HL-60 (cell line): Measurements from ENCODE around the gene RAB12.
A peak's percentile ranks its signal among the peaks of the same experiment; 100 is the strongest.

Source experiments
- DNase-seq, 2 experiments: peaks; one replicate each; pipeline ENCODE4 v3.0.0-alpha.2; 2010 to 2020; ENCODE audit warnings: low read depth in 1 of 2, low spot score in 1 of 2
- H3K27ac ChIP-seq: fragments of 250-450 bp; sonication (Bioruptor Pico); replicated peaks from 2 replicates; pipeline ENCODE4 v1.5.1; 2020; ENCODE audit warnings: mild to moderate bottlenecking, moderate library complexity
- H3K27me3 ChIP-seq: fragments of 250-450 bp; sonication (Bioruptor Pico); 2 replicates; pipeline ENCODE4 v1.5.1; 2021; ENCODE audit warnings: mild to moderate bottlenecking, moderate library complexity; ENCODE audit not compliant: insufficient read depth, poor library complexity, severe bottlenecking
- H3K4me3 ChIP-seq: replicated peaks from 2 replicates; pipeline ENCODE4 v1.5.1; 2011; ENCODE audit warnings: mild to moderate bottlenecking, control low read depth, low read length; ENCODE audit not compliant: insufficient read depth
- GABPA ChIP-seq: IDR thresholded peaks from 2 replicates; pipeline ENCODE4 v1.6.1; 2012; ENCODE audit warnings: low read depth
- POLR2AphosphoS5 ChIP-seq: IDR thresholded peaks from 2 replicates; pipeline ENCODE4 v1.6.1; 2012; ENCODE audit warnings: low read depth
- REST ChIP-seq: IDR thresholded peaks from 2 replicates; pipeline ENCODE4 v1.6.1; 2012; ENCODE audit warnings: low read depth; ENCODE audit not compliant: insufficient replicate concordance
- SPI1 ChIP-seq: IDR thresholded peaks from 2 replicates; pipeline ENCODE4 v1.6.1; 2012; ENCODE audit warnings: low read depth, mild to moderate bottlenecking, borderline replicate concordance
- TF ChIP-seq, protein P1 (sequence below): IDR thresholded peaks from one replicate; pipeline ENCODE4 v1.5.1; 2011; ENCODE audit warnings: low read length, control low read depth, inconsistent platforms; ENCODE audit not compliant: insufficient read depth

RAB12 gene

DNA sequence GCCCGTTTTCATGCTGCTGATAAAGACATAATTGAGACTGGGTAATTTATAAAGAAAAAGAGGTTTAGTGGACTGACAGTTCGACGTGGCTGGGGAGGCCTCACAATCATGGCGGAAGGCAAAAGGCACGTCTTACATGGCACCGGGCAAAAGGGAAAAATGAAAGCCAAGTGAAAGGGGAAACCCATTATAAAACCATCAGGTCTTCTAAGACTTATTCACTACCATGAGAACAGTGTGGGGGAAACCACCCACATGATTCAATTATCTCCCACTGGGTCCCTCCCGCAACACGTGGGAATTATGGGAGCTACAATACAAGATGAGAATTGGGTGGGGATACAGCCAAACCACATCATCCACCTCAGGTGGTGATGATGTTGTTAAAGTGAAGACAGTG lies 3.3 kb upstream of the RAB12 start:
- no peak for TF ChIP-seq GABPA
- no peak for TF ChIP-seq SPI1
- TF ChIP-seq, protein P1, sequence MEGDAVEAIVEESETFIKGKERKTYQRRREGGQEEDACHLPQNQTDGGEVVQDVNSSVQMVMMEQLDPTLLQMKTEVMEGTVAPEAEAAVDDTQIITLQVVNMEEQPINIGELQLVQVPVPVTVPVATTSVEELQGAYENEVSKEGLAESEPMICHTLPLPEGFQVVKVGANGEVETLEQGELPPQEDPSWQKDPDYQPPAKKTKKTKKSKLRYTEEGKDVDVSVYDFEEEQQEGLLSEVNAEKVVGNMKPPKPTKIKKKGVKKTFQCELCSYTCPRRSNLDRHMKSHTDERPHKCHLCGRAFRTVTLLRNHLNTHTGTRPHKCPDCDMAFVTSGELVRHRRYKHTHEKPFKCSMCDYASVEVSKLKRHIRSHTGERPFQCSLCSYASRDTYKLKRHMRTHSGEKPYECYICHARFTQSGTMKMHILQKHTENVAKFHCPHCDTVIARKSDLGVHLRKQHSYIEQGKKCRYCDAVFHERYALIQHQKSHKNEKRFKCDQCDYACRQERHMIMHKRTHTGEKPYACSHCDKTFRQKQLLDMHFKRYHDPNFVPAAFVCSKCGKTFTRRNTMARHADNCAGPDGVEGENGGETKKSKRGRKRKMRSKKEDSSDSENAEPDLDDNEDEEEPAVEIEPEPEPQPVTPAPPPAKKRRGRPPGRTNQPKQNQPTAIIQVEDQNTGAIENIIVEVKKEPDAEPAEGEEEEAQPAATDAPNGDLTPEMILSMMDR: no peak
- no peak for TF ChIP-seq REST
- no peak for TF ChIP-seq POLR2AphosphoS5
- no peak for DNase-seq
- H3K4me3 ChIP-seq: no peak overlapping the region
- no peaks in the 10 kb centered on the region for H3K27me3 ChIP-seq
- H3K27ac ChIP-seq: no peak overlapping the region

DNA sequence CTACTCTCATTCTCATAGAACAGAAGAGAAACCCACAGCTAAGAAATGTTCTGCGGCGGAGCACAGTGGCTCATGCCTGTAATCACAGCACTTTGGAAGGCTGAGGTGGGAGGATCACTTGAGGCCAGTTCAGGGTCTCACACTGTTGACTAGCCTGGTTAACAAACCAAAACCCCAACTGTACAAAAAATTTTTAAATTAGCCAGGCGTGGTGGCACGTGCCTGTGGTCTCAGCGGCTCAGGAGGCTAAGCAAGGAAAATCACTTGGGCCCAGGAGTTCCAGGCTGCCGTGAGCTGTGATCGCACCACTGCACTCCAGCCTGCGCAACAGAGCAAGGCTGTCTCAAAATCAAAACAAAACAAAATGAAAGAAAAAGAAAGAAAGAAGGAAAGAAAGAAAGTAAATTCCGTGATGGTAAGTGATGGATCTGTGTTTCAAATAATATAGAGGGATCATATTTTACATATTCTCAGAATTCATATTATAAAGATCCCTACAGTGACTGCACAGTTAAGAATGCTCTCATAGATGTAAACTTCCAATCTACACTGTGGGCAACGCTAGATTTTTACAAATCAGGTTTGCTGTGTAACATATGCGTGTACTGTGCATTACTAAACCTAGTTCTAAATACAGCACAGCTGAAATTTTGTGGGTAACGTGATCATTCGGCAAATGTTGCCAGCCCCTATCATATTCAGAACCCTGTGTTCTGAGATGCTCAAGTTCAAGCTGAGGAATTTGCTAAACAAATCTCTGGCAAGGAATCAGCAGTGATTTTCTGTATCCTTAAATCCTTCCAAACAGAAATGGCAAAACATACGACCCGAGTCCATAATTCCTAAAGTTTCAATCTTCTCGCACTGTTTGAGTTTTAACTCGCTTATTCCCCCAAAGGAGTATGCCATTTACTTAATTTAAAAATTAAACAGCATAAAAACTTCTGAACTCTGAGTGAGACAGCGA lies 1.2 kb upstream of the RAB12 start:
- no peak for DNase-seq
- no peak for TF ChIP-seq POLR2AphosphoS5
- TF ChIP-seq REST: no peak
- no peak for TF ChIP-seq SPI1
- TF ChIP-seq, protein P1: no peak
- no peak for TF ChIP-seq GABPA
- no peak overlapping the region for H3K4me3 ChIP-seq
- H3K27me3 ChIP-seq: no peaks in the 10 kb centered on the region
- no peak overlapping the region for H3K27ac ChIP-seq

DNA sequence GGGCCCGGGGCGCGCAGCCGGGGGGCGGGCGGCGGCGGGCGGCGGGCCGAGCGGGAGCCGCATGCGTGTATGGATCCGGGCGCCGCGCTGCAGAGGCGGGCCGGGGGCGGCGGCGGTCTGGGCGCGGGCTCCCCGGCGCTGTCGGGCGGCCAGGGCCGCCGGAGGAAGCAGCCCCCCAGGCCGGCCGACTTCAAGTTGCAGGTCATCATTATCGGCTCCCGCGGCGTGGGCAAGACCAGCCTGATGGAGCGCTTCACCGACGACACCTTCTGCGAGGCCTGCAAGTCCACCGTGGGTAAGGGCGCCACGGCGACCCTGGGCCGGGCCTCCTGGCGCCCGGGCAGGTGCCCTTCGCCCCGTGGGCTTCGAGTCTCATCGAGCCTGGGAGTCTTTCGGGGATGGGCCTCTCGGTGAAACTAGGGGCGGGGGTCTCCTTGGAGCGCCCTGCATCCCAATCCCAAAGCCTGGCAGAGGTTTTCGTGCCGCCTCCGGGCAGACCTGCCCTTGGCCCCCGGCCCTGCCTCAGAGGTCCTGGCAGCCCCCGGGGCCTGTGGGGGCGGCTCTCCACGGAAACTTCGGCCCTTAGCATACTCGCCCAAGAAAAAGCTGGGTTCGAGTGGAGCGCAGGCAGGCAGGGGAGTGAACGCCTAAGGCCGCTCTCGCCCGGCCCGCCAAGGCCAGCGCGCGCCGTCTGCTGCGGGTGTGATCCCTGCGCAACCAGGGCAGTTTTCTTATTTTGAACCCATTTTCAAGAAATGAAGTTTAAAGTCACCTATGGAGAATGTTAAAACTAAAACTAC lies 622 bp downstream of the RAB12 start:
- peak overlapping the region; percentile 65 for H3K27ac ChIP-seq

GRCh38 chr18:8610459-8610851 lies 1.2 kb downstream of the RAB12 start:
- DNase-seq: peak in 1 of 2 experiments; percentile 36
- TF ChIP-seq REST: no peak
- no peak for TF ChIP-seq GABPA
- no peak for TF ChIP-seq SPI1
- TF ChIP-seq POLR2AphosphoS5: 0 out of 2 replicates have a peak, but pooled peaks have one; percentile 7
- TF ChIP-seq, protein P1: no peak
- peak overlapping the region; percentile 65 for H3K27ac ChIP-seq
- H3K4me3 ChIP-seq: peak overlapping the region; percentile 72
- no peaks in the 10 kb centered on the region for H3K27me3 ChIP-seq

More for the DNA sequence above, 622 bp downstream of the RAB12 start:
- no peak for TF ChIP-seq GABPA
- TF ChIP-seq POLR2AphosphoS5: peak; percentile 26; the same call in 1 of the 2 replicates
- DNase-seq: peak in 1 of 2 experiments; percentile 18
- Histone ChIP-seq H3K4me3 (peak overlapping the region; percentile 72), H3K27me3 (no peaks in the 10 kb centered on the region)
